ENCODE measurements around the gene CDKN1A.
"Not testable (repeated sequence)": the region's sequence is repeated elsewhere in the genome, so short reads cannot be mapped to it uniquely, and the experiment has no call there.

The CDKN1A gene

DNA sequence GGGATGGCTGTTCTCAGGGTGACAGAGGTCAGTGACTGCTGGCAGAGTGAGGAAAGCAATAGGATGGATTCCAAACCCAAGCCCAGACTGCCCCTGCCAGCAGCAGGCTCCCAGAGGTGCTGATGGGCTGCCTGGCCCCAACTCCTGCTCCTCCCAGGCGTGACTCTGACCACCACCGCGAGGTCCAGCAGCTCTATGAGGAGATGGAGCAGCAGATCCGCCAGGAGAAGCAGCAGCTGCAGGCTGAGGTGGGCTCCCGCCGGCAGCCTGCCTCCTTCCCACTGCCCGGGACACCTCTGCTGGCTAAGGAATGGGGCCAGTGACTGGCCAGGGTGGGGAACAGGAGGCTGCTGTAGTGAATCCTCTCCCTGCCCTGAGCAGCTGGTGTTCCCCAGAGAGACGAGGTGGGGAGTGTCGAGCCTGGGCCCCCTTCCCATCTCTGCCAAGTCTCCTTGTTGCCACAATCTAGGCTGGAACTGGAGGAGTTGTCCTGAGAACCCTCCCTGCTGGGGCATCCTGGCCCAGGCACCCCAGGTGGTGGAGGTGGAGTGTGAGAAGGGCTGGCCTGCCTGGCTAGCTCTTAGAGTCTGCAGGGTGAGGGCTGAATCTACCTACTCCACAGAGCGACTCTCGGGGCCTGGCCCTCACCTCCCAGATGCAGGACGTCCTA is 39.5 kb downstream of the CDKN1A start:
- no peak for FAIRE-seq
- no peak for DNase-seq (ENCODE audit: insufficient read length, low spot score)

DNA sequence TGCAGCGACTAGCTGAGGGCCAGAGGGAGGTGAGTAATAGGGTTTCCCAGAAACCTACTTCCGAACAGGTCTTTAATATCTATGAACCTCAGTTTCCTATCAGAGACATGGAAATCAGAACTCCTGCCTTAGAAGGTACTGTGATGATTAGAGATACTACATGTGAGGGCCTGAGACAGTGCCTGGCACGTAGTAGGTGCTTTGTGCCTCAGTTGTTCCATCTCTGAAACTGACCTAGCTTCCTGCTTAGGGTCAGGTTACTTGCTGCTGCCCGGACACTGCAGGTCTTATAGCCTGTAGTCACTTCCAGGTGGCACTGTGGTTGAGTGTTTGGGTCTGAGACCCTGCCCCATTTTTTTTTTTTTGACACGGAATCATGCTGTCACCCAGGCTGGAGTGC is 40.0 kb downstream of the CDKN1A start:
- DNase-seq (ENCODE audit: insufficient read length, low spot score): no peak
- FAIRE-seq: no peak

DNA sequence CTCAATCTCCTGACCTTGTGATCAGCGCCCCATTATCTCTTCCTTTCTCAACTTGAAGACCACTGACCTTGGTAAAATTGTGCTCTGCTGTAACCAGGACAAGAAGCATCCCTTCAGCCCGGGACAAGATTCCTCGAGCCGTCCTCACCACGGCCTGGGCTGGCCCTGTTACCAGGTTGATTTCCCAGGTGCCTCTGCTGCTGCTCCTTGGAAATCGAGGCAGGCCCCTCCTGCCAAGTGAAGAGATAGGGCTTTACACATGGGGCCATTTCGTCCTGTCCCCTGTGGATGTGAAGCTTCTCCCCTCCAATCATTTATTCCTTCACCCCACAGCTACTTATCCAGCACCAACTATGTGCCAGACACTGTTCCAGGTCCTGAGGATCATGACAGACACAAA is 40.6 kb downstream of the CDKN1A start:
- DNase-seq (ENCODE audit: insufficient read length, low spot score) (no peak), FAIRE-seq (no peak)

DNA sequence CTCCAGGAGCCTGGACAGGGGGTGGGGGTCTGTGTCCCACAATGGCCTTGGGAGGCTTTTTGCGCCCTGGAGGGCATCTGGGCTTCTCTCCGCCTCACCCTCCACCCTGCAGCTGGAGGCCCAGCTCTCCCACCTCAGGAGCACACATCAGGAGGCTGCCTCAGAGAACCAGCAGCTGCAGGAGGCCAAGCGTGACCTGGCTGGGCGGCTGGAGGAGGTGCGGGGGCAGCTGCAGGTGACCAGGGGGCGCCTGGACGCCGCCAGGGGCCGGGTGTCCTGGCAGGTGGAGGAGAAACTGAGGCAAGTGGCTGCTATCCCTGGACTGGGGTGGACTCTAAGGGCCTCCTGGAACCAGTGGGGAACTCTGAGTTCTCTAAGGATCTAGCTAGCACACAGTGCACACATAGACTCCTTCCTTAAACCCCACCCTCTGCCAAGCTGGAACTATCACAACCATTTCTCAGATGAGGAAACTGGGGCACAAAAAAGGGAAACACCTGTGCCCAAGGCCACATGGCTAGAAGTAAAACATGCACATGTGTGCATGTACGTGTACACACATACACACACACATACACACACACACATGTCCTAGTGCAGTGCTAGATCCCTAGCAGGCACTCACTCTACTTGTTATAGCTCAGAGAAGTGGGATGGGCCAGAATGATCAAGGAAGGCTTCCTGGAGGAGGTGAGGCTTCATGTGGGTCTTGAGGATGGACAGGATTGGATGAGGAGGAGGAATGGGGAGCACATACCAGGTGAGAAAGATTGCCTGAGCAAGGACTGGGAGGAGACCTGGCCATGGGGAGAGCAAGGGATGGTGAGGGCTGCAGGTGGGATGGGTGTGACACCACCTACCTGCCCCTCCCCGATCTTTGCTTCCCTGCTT is 42.0 kb downstream of the CDKN1A start:
- peak; percentile 90 for FAIRE-seq
- DNase-seq (ENCODE audit: insufficient read length, low spot score): no peak

DNA sequence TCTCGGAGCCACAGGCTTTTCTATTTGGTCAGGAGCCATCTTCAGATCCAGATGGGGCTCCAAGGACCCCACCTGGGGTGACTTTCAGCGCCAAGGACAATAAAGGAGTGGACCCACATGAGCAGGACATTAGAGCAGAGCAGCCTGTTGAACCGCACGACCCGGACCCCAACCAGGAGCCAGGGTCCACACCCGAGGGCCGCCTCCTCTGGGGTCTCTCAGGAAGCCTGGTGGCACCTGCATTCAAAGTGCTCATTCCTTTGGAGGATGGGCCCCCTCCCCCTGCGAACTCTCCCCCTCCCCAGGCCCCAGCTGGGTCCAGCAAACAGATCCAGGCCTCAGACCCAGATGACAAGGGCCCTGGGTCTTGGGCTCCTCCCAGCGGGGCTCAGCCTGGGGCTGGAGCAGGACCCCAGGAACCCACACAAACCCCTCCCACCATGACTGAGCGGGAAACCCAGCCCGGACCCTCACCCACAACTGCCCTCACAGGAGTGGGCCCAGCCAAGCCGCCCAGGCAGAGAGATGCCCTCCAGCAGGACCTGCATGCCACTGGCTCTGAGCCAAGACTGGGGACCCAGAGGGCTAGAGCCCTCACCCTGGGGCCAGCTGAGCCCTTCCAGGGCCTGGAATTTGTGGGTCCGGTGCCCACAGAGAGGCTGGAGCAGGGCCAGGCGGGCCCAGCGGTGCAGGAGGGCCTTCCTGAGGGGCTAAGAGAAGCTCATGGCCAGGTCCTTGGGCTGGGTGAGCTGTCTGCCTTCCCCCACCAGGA is 43.0 kb downstream of the CDKN1A start:
- no peak for FAIRE-seq
- DNase-seq (ENCODE audit: insufficient read length, low spot score): no peak

DNA sequence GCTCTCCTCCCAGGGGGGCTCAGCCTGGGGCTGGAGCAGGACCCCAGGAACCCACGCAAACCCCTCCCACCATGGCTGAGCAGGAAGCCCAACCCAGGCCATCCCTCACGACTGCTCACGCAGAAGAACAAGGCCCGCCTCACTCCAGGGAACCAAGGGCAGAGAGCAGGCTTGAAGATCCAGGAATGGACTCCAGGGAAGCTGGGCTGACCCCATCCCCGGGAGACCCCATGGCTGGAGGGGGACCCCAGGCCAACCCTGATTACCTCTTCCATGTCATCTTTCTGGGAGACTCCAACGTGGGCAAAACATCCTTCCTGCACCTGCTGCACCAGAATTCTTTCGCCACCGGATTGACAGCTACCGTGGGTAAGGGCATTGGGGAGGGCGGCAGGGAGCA is 43.9 kb downstream of the CDKN1A start:
- FAIRE-seq (no peak), DNase-seq (ENCODE audit: insufficient read length, low spot score) (no peak)

DNA sequence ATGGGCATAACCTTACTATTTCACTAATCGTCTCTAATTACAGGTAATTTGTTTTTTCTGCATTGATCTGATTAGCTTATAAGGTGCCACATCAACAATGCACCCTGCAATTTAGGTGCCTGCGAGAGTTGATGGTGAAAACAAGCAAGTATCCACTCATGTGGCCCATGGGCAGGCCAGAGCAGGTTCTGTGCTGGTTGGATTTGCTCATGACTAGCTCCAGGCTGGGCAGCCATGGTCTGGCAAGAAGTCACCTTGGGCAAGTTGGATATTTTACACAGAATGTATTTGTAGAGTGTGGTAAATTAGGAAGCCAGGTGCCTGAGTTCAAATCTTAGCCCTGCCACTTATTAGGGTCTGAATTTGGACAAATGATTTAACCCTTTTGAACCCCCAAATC is 44.4 kb downstream of the CDKN1A start:
- DNase-seq (ENCODE audit: insufficient read length, low spot score) (no peak), FAIRE-seq (no peak)

DNA sequence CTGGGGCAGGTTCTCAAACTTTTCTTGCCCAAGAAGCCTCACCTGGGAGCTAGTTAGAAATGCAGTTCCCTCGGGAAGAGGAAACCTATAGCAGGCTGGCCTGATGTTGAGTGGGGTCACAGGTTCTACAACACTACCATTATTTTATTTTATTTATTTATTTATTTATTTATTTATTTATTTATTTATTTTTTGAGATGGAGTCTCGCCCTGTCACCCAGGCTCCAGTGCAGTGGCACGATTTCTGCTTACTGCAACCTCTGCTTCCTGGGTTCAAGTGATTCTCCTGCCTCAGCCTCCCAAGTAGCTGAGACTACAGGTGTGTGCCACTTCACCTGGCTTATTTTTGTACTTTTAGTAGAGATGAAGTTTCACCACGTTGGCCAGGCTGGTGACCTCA is 45.5 kb downstream of the CDKN1A start:
- DNase-seq (ENCODE audit: insufficient read length, low spot score); FAIRE-seq: not testable (repeated sequence)

DNA sequence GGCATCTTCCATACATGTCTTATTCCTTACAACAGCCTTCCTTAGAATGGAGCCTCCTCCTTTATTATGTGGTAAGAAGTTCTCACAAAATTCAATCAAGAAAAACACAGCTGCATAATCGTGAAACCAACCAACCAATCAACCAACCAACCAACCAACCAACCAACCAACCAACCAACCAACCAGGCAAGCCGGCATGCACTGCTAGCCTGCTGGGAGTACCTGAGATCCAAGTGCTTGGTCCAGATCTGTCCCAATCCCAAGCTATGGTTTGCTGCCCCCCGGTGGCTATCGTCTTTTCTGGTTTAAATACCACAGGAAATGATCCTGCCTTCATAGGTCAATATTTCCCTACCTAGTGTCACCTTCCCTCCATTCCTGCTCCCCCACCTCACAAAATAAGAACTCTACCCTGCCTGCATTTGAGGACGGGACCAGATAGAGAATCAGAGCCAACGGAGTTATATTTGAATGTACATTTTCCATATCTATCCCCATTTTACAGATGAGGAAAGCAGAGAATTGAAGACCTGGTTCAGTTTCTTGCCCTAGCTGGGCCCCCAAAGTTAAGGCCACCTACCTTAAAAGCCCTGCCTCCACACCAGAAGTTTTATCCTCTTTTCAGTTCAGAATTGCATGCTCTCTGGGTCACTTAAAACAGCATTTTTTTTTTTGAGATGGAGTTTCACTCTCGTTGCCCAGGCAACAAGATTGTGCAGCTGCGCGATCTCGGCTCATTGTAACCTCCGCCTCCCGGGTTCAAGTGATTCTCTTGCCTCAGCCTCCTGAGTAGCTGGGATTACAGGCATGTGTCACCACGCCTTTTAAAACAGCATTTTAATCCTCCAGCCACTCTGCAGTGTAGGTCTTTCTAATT is 46.2 kb downstream of the CDKN1A start:
- DNase-seq (ENCODE audit: insufficient read length, low spot score) (peak; percentile 83), FAIRE-seq (peak; percentile 63)

DNA sequence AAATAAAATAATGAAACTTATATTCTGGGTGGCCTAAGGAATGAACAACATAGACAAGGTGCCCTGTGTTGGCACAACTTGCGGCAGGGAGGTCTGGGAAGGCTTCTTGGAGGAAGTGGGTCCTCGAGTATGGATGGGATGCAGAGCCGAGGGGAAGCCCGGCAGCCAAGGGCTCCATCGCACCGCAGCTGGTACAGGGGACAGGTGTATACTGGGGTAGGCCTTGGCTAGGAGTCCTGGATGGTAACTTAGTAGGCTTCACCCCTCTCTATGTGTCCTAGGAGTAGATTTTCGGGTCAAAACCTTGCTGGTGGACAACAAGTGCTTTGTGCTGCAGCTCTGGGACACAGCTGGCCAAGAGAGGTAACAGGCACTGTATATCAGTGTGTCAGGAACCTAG is 47.1 kb downstream of the CDKN1A start:
- DNase-seq (ENCODE audit: insufficient read length, low spot score): no peak
- no peak for FAIRE-seq

DNA sequence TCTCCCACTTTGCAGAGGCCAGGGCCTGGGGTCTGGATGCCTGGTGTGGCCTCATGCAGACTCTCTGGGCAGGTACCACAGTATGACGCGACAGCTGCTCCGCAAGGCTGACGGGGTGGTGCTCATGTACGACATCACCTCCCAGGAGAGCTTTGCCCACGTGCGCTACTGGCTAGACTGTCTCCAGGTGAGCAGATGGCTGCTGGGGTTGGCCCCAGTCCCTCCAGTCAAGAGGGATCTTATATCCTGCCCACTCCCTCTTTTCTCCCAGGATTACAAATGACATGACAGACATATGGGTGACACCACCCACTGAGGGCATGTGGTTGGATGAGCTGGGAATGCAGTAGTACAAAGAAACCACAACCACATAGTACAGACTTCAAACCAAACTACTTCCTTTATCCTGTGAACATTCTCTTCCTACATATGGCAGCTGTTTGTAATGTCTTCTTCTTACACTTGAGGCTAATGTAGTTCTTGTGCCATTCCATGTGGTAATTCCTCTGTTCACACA is 49.0 kb downstream of the CDKN1A start:
- FAIRE-seq: no peak
- DNase-seq (ENCODE audit: insufficient read length, low spot score): no peak

DNA sequence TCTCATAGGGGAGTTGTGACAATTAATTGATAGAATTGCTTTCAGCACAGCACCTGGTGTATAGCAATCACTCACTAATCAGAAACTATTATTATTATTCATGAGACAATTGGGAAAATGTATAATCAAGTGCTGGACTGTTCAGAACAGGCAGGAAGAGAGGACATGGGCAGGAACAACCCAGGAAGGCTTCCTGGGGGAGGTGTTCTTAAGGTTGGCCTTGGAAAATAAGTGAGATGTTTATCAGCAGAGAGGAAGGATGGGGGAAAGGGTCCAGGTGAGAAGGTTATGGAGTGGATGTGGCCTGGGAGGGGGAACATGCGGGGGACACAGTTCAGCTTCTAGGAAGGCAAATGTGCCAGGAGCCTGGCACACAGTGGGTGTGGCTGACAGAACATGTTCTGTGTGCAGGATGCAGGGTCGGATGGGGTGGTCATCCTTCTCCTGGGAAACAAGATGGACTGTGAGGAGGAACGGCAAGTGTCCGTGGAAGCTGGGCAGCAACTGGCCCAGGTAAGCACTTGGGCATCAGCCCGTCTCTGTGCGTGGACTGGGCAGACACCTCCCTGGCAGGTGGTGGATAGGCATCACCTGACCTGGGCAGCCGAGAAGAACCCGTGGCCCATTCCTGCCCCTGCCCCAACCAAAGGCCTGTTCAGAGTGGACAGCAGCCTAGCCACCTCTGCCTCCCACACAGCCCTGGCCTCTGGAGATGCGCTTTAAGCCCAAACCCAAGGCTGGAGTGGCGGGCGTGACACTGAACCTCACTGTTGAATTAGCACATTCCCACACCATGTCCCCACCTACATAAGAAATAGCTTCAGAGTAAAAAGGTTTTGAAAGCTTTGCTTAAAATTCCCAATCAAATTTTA is 50.0 kb downstream of the CDKN1A start:
- FAIRE-seq (no peak), DNase-seq (ENCODE audit: insufficient read length, low spot score) (no peak)

DNA sequence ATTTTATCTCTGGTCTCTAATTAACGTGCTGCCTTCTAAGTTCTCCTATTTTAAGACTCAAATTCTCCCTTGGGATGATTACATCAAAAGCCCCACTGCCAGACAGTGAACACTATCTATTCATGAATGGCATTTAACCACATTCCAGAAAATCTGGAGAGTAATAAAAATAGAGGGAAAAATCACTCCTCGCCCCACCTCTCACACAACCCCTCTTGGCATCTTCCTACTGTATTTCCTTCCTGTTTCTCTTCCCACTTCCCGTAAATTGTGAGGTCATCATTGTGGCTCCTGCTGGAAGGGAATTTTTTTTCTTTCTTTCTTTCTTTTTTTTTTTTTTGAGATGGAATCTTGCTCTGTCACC is 50.6 kb downstream of the CDKN1A start:
- FAIRE-seq (no peak), DNase-seq (ENCODE audit: insufficient read length, low spot score) (peak; percentile 25)

DNA sequence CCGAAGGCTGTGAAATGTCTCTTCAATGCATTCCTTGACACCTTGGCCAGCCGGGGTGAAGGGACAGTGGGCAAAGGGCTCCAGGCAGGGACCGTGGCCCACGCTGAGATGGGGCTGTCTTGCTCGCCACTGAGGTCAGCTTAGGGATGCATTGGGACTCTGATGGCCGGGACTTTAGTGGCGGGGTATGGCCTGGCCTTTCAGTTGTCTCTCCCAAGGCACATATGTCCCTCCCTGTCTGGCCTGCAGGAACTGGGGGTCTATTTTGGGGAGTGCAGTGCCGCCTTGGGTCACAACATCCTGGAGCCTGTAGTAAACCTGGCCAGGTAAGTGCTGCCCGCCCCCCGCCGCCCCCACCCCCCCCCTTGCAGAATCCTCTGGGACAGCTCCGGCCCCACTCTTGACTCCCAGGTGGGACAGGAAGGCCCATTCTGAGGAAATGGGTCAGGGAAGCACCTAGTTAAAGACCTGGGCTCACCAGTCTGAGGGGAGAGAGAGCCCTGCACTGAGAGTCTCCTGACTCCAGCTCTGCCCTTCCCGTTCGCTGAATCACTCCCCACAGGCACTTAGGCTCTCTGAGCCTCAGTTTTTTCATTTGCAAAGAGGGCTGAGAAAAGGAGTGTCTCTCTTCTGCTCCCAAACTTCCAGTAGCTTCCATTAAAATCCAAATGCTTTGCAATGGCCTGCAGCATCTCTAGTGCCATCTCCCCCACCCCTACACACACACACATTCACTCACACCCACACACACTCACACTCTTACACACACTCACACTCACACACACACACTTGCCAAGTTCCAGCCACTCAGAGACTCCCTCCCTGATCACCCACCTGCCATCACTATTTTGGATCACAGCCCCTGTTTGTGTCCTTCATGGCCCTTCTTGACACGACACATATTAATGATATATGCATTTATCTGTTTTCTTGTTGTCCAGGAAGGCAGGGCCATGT is 52.2 kb downstream of the CDKN1A start:
- FAIRE-seq (no peak), DNase-seq (ENCODE audit: insufficient read length, low spot score) (no peak)

DNA sequence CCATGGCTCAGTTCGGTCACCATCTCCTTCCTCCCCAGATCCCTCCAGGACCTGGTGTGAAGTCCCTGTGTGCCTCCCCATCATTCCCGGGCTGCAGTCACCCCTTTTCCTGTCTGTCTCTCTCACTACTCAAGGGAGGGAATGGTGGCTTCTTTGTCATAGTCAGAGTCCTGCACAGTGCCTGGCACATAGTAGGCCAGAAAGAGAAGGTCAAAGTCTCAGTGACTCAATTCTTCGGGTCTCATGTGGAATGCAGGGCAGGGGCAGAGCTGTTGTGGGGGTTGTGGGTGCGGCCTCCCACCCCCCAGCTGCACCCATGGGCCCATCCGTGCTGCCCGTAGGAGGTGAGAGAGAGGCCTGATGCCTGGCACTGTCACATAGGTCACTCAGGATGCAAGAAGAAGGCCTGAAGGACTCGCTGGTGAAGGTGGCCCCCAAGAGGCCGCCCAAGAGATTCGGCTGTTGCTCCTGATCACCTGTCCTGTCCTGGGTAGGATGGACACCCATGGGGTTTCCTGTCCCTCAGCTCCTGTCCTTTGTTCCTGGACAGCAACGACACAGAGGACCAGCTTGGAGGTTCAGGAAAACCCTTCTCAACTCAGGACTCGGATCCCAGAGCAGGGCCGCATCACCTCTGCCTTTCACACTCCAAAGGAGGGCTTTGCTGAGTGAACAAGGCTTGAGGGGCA is 53.3 kb downstream of the CDKN1A start:
- no peak for DNase-seq (ENCODE audit: insufficient read length, low spot score)
- FAIRE-seq: no peak

DNA sequence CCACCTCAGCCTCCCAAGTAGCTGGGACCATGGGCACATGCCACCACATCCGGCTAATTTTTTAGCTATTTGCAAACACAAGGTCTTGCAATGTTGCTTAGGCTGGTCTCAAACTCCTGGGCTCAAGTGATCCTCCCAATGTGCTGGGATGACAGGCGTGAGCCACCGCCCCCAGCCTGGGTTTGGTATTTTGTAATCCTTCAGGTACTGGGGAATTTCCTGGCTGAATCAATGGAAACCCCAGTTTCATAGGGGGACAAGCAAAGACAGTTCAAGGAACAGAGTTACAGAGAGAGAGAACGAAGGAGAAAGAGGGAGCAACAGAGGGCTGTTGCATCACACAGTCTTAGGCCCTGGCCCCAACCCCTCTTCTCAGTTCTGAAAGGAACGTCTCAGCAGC is 54.8 kb downstream of the CDKN1A start:
- no peak for FAIRE-seq

DNA sequence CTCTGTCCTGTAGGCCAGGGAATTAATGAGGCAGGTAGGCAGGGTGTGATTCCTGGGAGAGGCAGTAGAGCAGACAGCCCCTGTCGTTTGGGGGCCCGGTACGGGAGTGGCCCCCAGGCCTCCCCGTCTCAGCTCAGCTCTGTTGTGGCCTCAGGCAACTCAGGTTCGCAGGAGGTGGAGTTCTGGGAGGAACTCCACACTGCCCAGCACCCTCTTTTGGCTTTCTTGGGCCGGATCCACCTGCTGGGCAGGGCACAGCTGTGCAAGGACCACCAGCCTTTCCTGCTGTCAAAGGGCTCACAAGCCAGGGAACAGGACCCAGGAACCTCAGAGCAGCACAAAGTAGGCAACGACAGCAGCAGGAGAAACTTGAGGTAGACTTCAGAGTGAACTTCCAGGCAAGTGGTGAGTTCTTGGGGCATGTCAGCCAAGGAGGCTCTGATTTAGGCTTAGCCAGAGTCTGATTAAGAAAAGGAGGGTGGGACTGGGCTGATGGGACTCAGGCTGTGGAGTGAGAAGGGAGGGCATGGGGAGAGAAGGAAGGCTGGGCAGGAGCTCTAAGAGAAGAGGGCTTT is 56.1 kb downstream of the CDKN1A start:
- DNase-seq (ENCODE audit: insufficient read length, low spot score) (no peak), FAIRE-seq (no peak)

More for the DNA sequence above, 54.8 kb downstream of the CDKN1A start:
- DNase-seq (ENCODE audit: insufficient read length, low spot score): no peak

All from HTR-8/SVneo (cell line).